RWPE2 (cell line): Measurements from ENCODE around the gene MAP3K20.
A peak's percentile ranks its signal among the peaks of the same experiment; 100 is the strongest.

Source experiments
- ATAC-seq: fragments of 200-7000 bp; cut with Tn5 transposase; 3 replicates; pipeline ENCODE4 v1.9.1; 2021; ENCODE audit warnings: low read depth
- DNase-seq: peaks from one replicate; pipeline ENCODE4 v3.0.0-alpha.2; 2020; ENCODE audit warnings: low spot score
- H3K27ac ChIP-seq: fragments of 450-650 bp; 2 replicates; pipeline ENCODE4 v1.5.1; 2017; ENCODE audit warnings: mild to moderate bottlenecking; ENCODE audit not compliant: poor library complexity, severe bottlenecking
- H3K27me3 ChIP-seq: fragments of 250-450 bp; sonication (Bioruptor Pico); 2 replicates; pipeline ENCODE4 v1.5.1; 2021; ENCODE audit warnings: mild to moderate bottlenecking, moderate library complexity; ENCODE audit not compliant: insufficient read depth, poor library complexity, severe bottlenecking
- H3K36me3 ChIP-seq: fragments of 250-450 bp; sonication (Bioruptor Pico); 2 replicates; pipeline ENCODE4 v1.5.1; 2020; ENCODE audit warnings: low read depth, mild to moderate bottlenecking, moderate library complexity
- H3K4me1 ChIP-seq: fragments of 250-450 bp; sonication (Bioruptor Pico); 2 replicates; pipeline ENCODE4 v1.5.1; 2021; ENCODE audit warnings: mild to moderate bottlenecking, moderate library complexity; ENCODE audit not compliant: insufficient read depth, poor library complexity, severe bottlenecking
- H3K4me3 ChIP-seq: fragments of 250-450 bp; sonication (Bioruptor Pico); 2 replicates; pipeline ENCODE4 v1.5.1; 2021; ENCODE audit warnings: mild to moderate bottlenecking, moderate library complexity; ENCODE audit not compliant: severe bottlenecking
- H3K9me3 ChIP-seq: fragments of 250-450 bp; sonication (Bioruptor Pico); 2 replicates; pipeline ENCODE4 v1.5.1; 2021; ENCODE audit warnings: mild to moderate bottlenecking, moderate library complexity; ENCODE audit not compliant: severe bottlenecking
- CTCF ChIP-seq: fragments of 450-650 bp; IDR thresholded peaks from one replicate; pipeline ENCODE4 v1.5.1; 2017; ENCODE audit warnings: mild to moderate bottlenecking, moderate library complexity; ENCODE audit not compliant: poor library complexity, severe bottlenecking

MAP3K20 gene

GRCh38 chr2:173187941-173188788 lies 112.5 kb downstream of the MAP3K20 start:
- H3K27ac ChIP-seq = no peak overlapping the region
- peaks cover 66% of the 10 kb centered on the region for H3K36me3 ChIP-seq
- DNase-seq (no peak), ATAC-seq (no peak)
- H3K4me1 ChIP-seq = peaks cover 7% of the 10 kb centered on the region
- H3K27me3 ChIP-seq = no peaks in the 10 kb centered on the region
- TF ChIP-seq CTCF = no peak
- H3K9me3 ChIP-seq = no peaks in the 10 kb centered on the region
- no peak overlapping the region for H3K4me3 ChIP-seq

GRCh38 chr2:173191601-173192000 lies 116.0 kb downstream of the MAP3K20 start:
- peaks cover 3% of the 10 kb centered on the region for H3K4me1 ChIP-seq
- DNase-seq = no peak

GRCh38 chr2:173192071-173192470 lies 116.4 kb downstream of the MAP3K20 start:
- H3K36me3 ChIP-seq = peaks cover 71% of the 10 kb centered on the region
- peaks cover 3% of the 10 kb centered on the region for H3K4me1 ChIP-seq
- no peak for ATAC-seq

More at GRCh38 chr2:173191601-173192000, 116.0 kb downstream of the MAP3K20 start:
- Histone ChIP-seq H3K27me3 (no peaks in the 10 kb centered on the region), H3K27ac (peak overlapping the region; percentile 3), H3K36me3 (peaks cover 71% of the 10 kb centered on the region), H3K9me3 (no peaks in the 10 kb centered on the region), H3K4me3 (no peak overlapping the region)
- no peak for TF ChIP-seq CTCF
- ATAC-seq = peak; percentile 80

GRCh38 chr2:173193925-173194324 lies 118.3 kb downstream of the MAP3K20 start:
- ATAC-seq (no peak), DNase-seq (no peak)
- no peaks in the 10 kb centered on the region for H3K9me3 ChIP-seq
- H3K27ac ChIP-seq = no peak overlapping the region
- H3K4me3 ChIP-seq = no peak overlapping the region
- no peaks in the 10 kb centered on the region for H3K27me3 ChIP-seq
- no peak for TF ChIP-seq CTCF
- peaks cover 3% of the 10 kb centered on the region for H3K4me1 ChIP-seq
- peaks cover 73% of the 10 kb centered on the region for H3K36me3 ChIP-seq

More at GRCh38 chr2:173192071-173192470, 116.4 kb downstream of the MAP3K20 start:
- Histone ChIP-seq H3K4me3 (no peak overlapping the region), H3K27ac (peak overlapping the region; percentile 3), H3K9me3 (no peaks in the 10 kb centered on the region), H3K27me3 (no peaks in the 10 kb centered on the region)
- DNase-seq = no peak
- TF ChIP-seq CTCF = no peak

- Histone ChIP-seq H3K27ac (no peak overlapping the region), H3K4me3 (no peak overlapping the region), H3K9me3 (no peaks in the 10 kb centered on the region), H3K4me1 (peaks cover 3% of the 10 kb centered on the region), H3K27me3 (no peaks in the 10 kb centered on the region), H3K36me3 (peaks cover 76% of the 10 kb centered on the region)
- TF ChIP-seq CTCF = no peak
- ATAC-seq (no peak), DNase-seq (no peak)
Measured at GRCh38 chr2:173195100-173195499, 119.5 kb downstream of the MAP3K20 start.
